Measurements from ENCODE around the gene PROKR1. TPM values are rescaled to one million over a fixed set of nuclear protein-coding genes. Genes with fewer than 3 reads are reported as not detected.

Gene PROKR1
- total and polyA plus RNA-seq, 2 donors (not counting 3 experiments of a cell fraction or from before 2014, with no cell fraction given): not detected

GRCh38 chr2:68606759-68607158 is 36.6 kb upstream of the PROKR1 start:
- Histone ChIP-seq H3K27ac (ENCODE audit: insufficient read depth, low read depth, low read length) (no peak overlapping the region), H3K9me3 (replicated peaks; ENCODE audit: control insufficient read depth, insufficient read depth, low read length) (no peaks in the 10 kb centered on the region), H3K4me1 (ENCODE audit: control insufficient read depth, extremely low read depth, insufficient read depth, low read length) (no peaks in the 10 kb centered on the region), H3K9ac (replicated peaks; ENCODE audit: extremely low read depth, insufficient read depth, low read length) (no peak overlapping the region), H3K4me3 (replicated peaks in 1 of 3; ENCODE audit: insufficient read depth in 1 of 3, low read depth in 1 of 3, low read length in 3 of 3) (no peak overlapping the region), H3K4me2 (ENCODE audit: insufficient read depth, low read length) (no peak overlapping the region), H3K36me3 (ENCODE audit: control insufficient read depth in 2 of 2, extremely low read depth in 1 of 2, insufficient read depth in 2 of 2, low read length in 2 of 2) (no peaks in the 10 kb centered on the region), H2AFZ (ENCODE audit: low read depth, low read length) (no peak overlapping the region), H3K27me3 (ENCODE audit: control insufficient read depth in 2 of 2, insufficient read depth in 2 of 2, low read length in 2 of 2) (peaks cover 1 to 24% of the 10 kb centered on the region in 2 experiments), H3K9me1 (replicated peaks; ENCODE audit: control insufficient read depth, extremely low read depth, insufficient read depth, low read length) (no peaks in the 10 kb centered on the region), H4K20me1 (replicated peaks; ENCODE audit: control insufficient read depth, extremely low read depth, insufficient read depth, low read length) (no peaks in the 10 kb centered on the region), H3K79me2 (ENCODE audit: control insufficient read depth, insufficient read depth, low read length) (no peaks in the 10 kb centered on the region)
- DNase-seq (ENCODE audit: low read depth, low spot score): no peak
- no peak for FAIRE-seq
- dilution Hi-C loops (cut with MboI; ENCODE audit: extremely low pct_ligation_motif_present, low sequenced_read_pairs): no loop called here
- ChIA-PET CTCF (interaction anchor here (1.1 to 1.6 kb wide), 3 partner anchors 10 to 102 kb away, joined by 3 to 5 read pairs (median 5); no protein-coding TSS in a partner anchor), POLR2A (no interaction called here)
- intact Hi-C loops (cut with micrococcal nuclease): no loop called here
- no TSS peak for BruUV-seq (replicated peaks)
- TF ChIP-seq EZH2 (IDR thresholded peaks at IDR 0.05; ENCODE audit: borderline replicate concordance, low read depth, low read length, severe bottlenecking) (no peak), GATA2 (IDR thresholded peaks at IDR 0.05; ENCODE audit: insufficient read depth, insufficient read length, low read depth, low read length) (no peak), JUN (IDR thresholded peaks at IDR 0.05; ENCODE audit: borderline replicate concordance, insufficient read depth, insufficient read length, low read depth) (no peak), POLR2AphosphoS5 (IDR thresholded peaks at IDR 0.05; ENCODE audit: insufficient read depth, low read depth, low read length) (no peak), MYC (IDR thresholded peaks at IDR 0.05; ENCODE audit: low read depth, low read length) (no peak), POLR2A (IDR thresholded peaks at IDR 0.05; ENCODE audit: low read depth, low read length) (no peak), CTCF (IDR thresholded peaks at IDR 0.05; ENCODE audit: extremely low read depth in 1 of 2, insufficient read depth in 1 of 2, low read depth in 1 of 2, low read length in 2 of 2) (no peak), FOS (IDR thresholded peaks at IDR 0.05; ENCODE audit: borderline replicate concordance, insufficient read depth, low read length) (no peak), MAX (IDR thresholded peaks at IDR 0.05; ENCODE audit: insufficient read depth, insufficient read length) (no peak)

All from endothelial cell of umbilical vein (primary cell).